GM23338 (cell line): ENCODE measurements around the gene FAM177A1.

Source experiments
- CREB1 ChIP-seq: fragments of 250-450 bp; sonication (Bioruptor Pico); IDR thresholded peaks from 2 replicates; pipeline ENCODE4 v1.5.0; 2020; ENCODE audit warnings: low read depth, mild to moderate bottlenecking, moderate library complexity
- EZH2 ChIP-seq: fragments of 200-600 bp; sonication (generic); IDR thresholded peaks from one replicate; pipeline ENCODE4 v1.8.0; 2017; ENCODE audit warnings: antibody characterized with exemption, mild to moderate bottlenecking, low read depth; ENCODE audit not compliant: unreplicated experiment
- EZH2phosphoT487 ChIP-seq: fragments of 200-600 bp; sonication (generic); IDR thresholded peaks from one replicate; pipeline ENCODE4 v1.8.1; 2018; ENCODE audit warnings: antibody characterized with exemption; ENCODE audit not compliant: unreplicated experiment
- JUNB ChIP-seq: IDR thresholded peaks from one replicate; pipeline ENCODE4 v1.6.1; 2016; ENCODE audit warnings: antibody characterized with exemption; ENCODE audit not compliant: unreplicated experiment
- NANOG ChIP-seq: IDR thresholded peaks from 2 replicates; pipeline ENCODE4 v1.6.1; 2016; ENCODE audit warnings: antibody characterized with exemption, borderline replicate concordance
- POLR2AphosphoS5 ChIP-seq: IDR thresholded peaks from 2 replicates; pipeline ENCODE4 v1.6.1; 2016; ENCODE audit warnings: antibody characterized with exemption, low read depth
- TF ChIP-seq, protein P1 (sequence below), 2 experiments: fragments of 200-600 bp in 1 of 2; sonication (generic) in 1 of 2; conservative IDR thresholded peaks; 2 replicates each; pipeline versions ENCODE4 v1.5.1 to v1.6.1; 2016 to 2017; ENCODE audit warnings: antibody characterized with exemption in 2 of 2, low read depth in 2 of 2, mild to moderate bottlenecking in 2 of 2, moderate library complexity in 1 of 2
- TF ChIP-seq, protein P2 (sequence below): IDR thresholded peaks from one replicate; pipeline ENCODE4 v1.6.1; 2018; ENCODE audit warnings: antibody characterized with exemption; ENCODE audit not compliant: unreplicated experiment
- TF ChIP-seq, protein P3 (sequence below): IDR thresholded peaks from 2 replicates; pipeline ENCODE4 v1.6.1; 2016; ENCODE audit warnings: antibody characterized with exemption

DNA sequence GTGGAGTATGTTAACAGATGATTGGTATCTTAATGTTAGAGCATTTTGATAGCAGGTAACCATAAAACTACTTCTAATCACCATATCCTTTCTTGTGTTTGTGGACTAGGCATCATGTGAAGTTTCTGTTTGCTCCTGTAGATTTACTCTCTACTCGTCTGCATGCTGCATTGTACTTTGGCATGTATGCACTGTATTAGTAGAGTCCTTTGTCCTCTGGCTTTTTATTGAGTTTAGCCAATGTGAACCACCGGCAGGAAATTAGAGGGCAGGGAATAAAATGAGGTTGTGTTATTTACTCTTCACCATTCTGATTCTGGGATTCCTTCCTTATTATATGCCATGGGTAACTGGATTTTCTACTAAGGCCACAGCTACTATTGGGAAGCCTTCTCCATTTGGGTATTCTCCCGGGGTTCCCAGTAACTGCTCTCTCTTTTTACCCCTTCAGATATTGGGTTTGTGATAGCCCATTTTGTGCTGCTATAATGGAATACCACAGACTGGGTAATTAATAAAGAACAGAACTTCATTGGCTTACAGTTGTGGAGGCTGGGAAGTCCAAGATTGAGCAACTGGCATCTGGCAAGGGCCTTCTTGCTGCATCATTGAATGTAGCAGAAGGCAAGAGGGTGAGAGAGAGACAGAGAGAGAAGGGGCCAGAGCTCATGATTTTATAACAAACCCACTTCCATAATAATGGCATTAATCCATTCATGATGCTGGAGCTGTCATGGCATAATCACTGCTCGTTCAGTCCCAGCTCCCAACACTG is 22.4 kb downstream of the FAM177A1 start:
- no peak for TF ChIP-seq NANOG
- no peak for TF ChIP-seq POLR2AphosphoS5
- TF ChIP-seq, protein P1, sequence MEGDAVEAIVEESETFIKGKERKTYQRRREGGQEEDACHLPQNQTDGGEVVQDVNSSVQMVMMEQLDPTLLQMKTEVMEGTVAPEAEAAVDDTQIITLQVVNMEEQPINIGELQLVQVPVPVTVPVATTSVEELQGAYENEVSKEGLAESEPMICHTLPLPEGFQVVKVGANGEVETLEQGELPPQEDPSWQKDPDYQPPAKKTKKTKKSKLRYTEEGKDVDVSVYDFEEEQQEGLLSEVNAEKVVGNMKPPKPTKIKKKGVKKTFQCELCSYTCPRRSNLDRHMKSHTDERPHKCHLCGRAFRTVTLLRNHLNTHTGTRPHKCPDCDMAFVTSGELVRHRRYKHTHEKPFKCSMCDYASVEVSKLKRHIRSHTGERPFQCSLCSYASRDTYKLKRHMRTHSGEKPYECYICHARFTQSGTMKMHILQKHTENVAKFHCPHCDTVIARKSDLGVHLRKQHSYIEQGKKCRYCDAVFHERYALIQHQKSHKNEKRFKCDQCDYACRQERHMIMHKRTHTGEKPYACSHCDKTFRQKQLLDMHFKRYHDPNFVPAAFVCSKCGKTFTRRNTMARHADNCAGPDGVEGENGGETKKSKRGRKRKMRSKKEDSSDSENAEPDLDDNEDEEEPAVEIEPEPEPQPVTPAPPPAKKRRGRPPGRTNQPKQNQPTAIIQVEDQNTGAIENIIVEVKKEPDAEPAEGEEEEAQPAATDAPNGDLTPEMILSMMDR (conservative IDR thresholded peaks at IDR 0.05; ENCODE audit: low read depth in 2 of 2) = no peak
- TF ChIP-seq EZH2phosphoT487 = no peak
- TF ChIP-seq, protein P2, sequence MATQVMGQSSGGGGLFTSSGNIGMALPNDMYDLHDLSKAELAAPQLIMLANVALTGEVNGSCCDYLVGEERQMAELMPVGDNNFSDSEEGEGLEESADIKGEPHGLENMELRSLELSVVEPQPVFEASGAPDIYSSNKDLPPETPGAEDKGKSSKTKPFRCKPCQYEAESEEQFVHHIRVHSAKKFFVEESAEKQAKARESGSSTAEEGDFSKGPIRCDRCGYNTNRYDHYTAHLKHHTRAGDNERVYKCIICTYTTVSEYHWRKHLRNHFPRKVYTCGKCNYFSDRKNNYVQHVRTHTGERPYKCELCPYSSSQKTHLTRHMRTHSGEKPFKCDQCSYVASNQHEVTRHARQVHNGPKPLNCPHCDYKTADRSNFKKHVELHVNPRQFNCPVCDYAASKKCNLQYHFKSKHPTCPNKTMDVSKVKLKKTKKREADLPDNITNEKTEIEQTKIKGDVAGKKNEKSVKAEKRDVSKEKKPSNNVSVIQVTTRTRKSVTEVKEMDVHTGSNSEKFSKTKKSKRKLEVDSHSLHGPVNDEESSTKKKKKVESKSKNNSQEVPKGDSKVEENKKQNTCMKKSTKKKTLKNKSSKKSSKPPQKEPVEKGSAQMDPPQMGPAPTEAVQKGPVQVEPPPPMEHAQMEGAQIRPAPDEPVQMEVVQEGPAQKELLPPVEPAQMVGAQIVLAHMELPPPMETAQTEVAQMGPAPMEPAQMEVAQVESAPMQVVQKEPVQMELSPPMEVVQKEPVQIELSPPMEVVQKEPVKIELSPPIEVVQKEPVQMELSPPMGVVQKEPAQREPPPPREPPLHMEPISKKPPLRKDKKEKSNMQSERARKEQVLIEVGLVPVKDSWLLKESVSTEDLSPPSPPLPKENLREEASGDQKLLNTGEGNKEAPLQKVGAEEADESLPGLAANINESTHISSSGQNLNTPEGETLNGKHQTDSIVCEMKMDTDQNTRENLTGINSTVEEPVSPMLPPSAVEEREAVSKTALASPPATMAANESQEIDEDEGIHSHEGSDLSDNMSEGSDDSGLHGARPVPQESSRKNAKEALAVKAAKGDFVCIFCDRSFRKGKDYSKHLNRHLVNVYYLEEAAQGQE = no peak
- no peak for TF ChIP-seq EZH2
- no peak for TF ChIP-seq CREB1 (CRISPR knock-in tag)
- TF ChIP-seq, protein P3, sequence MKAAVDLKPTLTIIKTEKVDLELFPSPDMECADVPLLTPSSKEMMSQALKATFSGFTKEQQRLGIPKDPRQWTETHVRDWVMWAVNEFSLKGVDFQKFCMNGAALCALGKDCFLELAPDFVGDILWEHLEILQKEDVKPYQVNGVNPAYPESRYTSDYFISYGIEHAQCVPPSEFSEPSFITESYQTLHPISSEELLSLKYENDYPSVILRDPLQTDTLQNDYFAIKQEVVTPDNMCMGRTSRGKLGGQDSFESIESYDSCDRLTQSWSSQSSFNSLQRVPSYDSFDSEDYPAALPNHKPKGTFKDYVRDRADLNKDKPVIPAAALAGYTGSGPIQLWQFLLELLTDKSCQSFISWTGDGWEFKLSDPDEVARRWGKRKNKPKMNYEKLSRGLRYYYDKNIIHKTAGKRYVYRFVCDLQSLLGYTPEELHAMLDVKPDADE = no peak
- TF ChIP-seq JUNB = no peak
